KMS-11 (cell line): ENCODE results near the gene PDZRN3.

Experiments used
- H2AFZ ChIP-seq: fragments of 200-600 bp; sonication (generic); 2 replicates; pipeline ENCODE4 v1.6.1; 2016; ENCODE audit warnings: antibody characterized with exemption, mixed run types, low read depth
- H3K27ac ChIP-seq: fragments of 200-600 bp; sonication (generic); 2 replicates; pipeline ENCODE4 v1.6.1; 2016; ENCODE audit warnings: mild to moderate bottlenecking, mixed run types
- H3K27me3 ChIP-seq: fragments of 200-600 bp; sonication (generic); 2 replicates; pipeline ENCODE4 v1.6.1; 2017; ENCODE audit warnings: mild to moderate bottlenecking, low read depth, mixed run types, moderate library complexity; ENCODE audit not compliant: insufficient read depth
- H3K36me3 ChIP-seq: fragments of 200-600 bp; sonication (generic); 2 replicates; pipeline ENCODE4 v1.6.1; 2017; ENCODE audit warnings: mild to moderate bottlenecking, mixed run types; ENCODE audit not compliant: insufficient read depth
- H3K4me1 ChIP-seq: fragments of 200-600 bp; sonication (generic); 2 replicates; pipeline ENCODE4 v1.6.1; 2016; ENCODE audit warnings: mild to moderate bottlenecking, low read depth, mixed run types; ENCODE audit not compliant: poor library complexity, severe bottlenecking
- H3K4me2 ChIP-seq: fragments of 200-600 bp; sonication (generic); 2 replicates; pipeline ENCODE4 v1.7.0; 2016; ENCODE audit warnings: mild to moderate bottlenecking, mixed run types
- H3K4me3 ChIP-seq: fragments of 200-600 bp; sonication (generic); IDR thresholded peaks from 2 replicates; pipeline ENCODE4 v1.6.1; 2017; ENCODE audit warnings: low read depth, low read length, mixed read lengths; ENCODE audit not compliant: insufficient read depth
- H3K79me2 ChIP-seq: fragments of 200-600 bp; sonication (generic); 2 replicates; pipeline ENCODE4 v1.6.1; 2016; ENCODE audit warnings: low read depth, mixed run types; ENCODE audit not compliant: insufficient read depth
- H3K9ac ChIP-seq: fragments of 200-600 bp; sonication (generic); 2 replicates; pipeline ENCODE4 v1.6.1; 2016; ENCODE audit warnings: mild to moderate bottlenecking, mixed run types
- H4K20me1 ChIP-seq: fragments of 200-600 bp; sonication (generic); 2 replicates; pipeline ENCODE4 v1.6.1; 2016; ENCODE audit warnings: mild to moderate bottlenecking, mixed run types; ENCODE audit not compliant: insufficient read depth
- CTCF ChIP-seq: fragments of 200-600 bp; sonication (generic); conservative IDR thresholded peaks from 2 replicates; pipeline ENCODE4 v1.6.1; 2017; ENCODE audit warnings: low read depth, mild to moderate bottlenecking, antibody characterized with exemption, low read length, moderate library complexity, mixed read lengths

PDZRN3 gene

GRCh38 chr3:73432706-73433032 is 192.1 kb downstream of the PDZRN3 start:
- H3K36me3 ChIP-seq = no peaks in the 10 kb centered on the region
- 0 out of 2 replicates have a peak, but pooled peaks have one; percentile 8 for TF ChIP-seq CTCF
- no peaks in the 10 kb centered on the region for H3K79me2 ChIP-seq
- no peak overlapping the region for H3K27ac ChIP-seq
- H3K27me3 ChIP-seq = no peaks in the 10 kb centered on the region
- no peak overlapping the region for H3K4me3 ChIP-seq
- H3K4me1 ChIP-seq = no peaks in the 10 kb centered on the region
- no peak overlapping the region for H3K4me2 ChIP-seq
- no peak overlapping the region for H3K9ac ChIP-seq
- no peaks in the 10 kb centered on the region for H4K20me1 ChIP-seq
- no peak overlapping the region for H2AFZ ChIP-seq

GRCh38 chr3:73432023-73432705 is 192.6 kb downstream of the PDZRN3 start:
- Histone ChIP-seq H3K9ac (no peak overlapping the region), H3K36me3 (no peaks in the 10 kb centered on the region), H3K27me3 (no peaks in the 10 kb centered on the region), H3K4me2 (no peak overlapping the region), H3K79me2 (no peaks in the 10 kb centered on the region), H4K20me1 (no peaks in the 10 kb centered on the region), H3K4me1 (no peaks in the 10 kb centered on the region), H2AFZ (no peak overlapping the region; the same call in 1 of the 2 replicates), H3K27ac (no peak overlapping the region), H3K4me3 (no peak overlapping the region)
- TF ChIP-seq CTCF = peak; percentile 73

DNA sequence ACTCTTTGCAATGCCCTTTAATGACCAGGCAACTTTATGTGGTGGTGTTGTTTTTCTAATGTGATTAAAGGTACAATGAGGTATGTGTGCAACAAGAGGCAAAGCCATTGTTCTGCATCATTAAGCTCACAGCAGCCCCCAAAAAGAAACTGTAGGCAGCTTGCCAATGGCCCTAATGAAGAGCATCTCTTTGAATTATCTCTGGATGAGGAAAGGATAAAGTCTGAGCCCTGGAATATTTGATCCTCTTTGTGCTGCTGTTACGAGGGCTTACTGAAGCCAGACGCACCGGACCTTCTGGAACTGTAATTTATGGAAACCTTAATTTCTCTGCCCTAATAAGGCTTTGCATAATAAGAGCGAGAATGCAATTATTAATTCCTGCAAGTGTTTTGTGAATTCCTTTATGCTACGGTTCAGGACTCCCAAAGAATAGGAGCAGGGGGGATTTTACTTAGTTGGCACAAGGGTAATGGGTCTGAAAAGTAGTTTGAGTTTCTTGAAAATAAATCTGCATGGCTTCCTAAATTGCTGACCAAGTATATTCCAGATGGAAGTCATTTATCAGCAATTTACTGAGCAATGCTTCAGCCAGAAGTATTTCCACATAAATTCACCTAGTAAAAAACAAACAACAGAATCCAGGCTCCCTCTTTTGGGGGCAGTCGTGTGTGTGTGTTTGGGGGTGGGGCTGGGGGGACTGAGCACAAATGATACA is 193.4 kb downstream of the PDZRN3 start:
- Histone ChIP-seq H3K4me3 (no peak overlapping the region), H3K36me3 (no peaks in the 10 kb centered on the region), H3K4me2 (no peak overlapping the region), H4K20me1 (no peaks in the 10 kb centered on the region), H3K79me2 (no peaks in the 10 kb centered on the region), H3K4me1 (no peaks in the 10 kb centered on the region), H3K27ac (no peak overlapping the region), H3K9ac (no peak overlapping the region), H2AFZ (no peak overlapping the region), H3K27me3 (no peaks in the 10 kb centered on the region)
- TF ChIP-seq CTCF = no peak

GRCh38 chr3:73427048-73427706 is 197.6 kb downstream of the PDZRN3 start:
- H3K4me3 ChIP-seq = no peak overlapping the region
- no peak overlapping the region for H3K4me2 ChIP-seq
- no peaks in the 10 kb centered on the region for H3K79me2 ChIP-seq
- H3K9ac ChIP-seq = no peak overlapping the region
- H3K27me3 ChIP-seq = no peaks in the 10 kb centered on the region
- H3K36me3 ChIP-seq = no peaks in the 10 kb centered on the region
- TF ChIP-seq CTCF = no peak
- H3K27ac ChIP-seq = no peak overlapping the region
- no peaks in the 10 kb centered on the region for H4K20me1 ChIP-seq
- H2AFZ ChIP-seq = no peak overlapping the region
- H3K4me1 ChIP-seq = no peaks in the 10 kb centered on the region
